Measurements from ENCODE around the gene TMEM51. TPM values are rescaled to one million over a fixed set of nuclear protein-coding genes. Genes with fewer than 3 reads are reported as not detected.

Gene TMEM51
- polyA plus RNA-seq, 1 donor from 2014 or later: 1.7 TPM

DNA sequence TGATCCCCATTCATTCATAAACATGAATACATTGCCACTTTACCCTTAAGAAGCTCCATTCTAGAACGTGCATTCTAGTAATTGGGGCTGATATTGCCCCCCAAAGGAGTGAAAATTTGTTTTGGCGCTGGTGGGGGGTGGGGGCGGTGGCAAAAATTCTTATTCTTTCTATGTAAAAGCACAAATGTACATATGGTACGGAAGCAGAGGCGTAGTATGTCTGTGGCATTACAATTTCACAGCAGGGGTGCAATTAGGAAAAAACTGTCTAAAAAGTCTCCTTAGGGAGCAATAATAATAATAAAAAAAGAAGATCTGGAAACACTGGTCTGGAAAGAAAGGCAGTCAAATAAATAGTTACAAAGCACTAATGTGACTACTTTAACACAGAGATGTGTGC lies 40.4 kb upstream of the TMEM51 start:
- Histone ChIP-seq H3K27me3 (ENCODE audit: insufficient read depth, low read depth, low read length) (no peaks in the 10 kb centered on the region), H3K27ac (ENCODE audit: low read length) (no peak overlapping the region), H2AFZ (ENCODE audit: low read depth, low read length) (no peak overlapping the region), H3K9ac (ENCODE audit: low read length) (no peak overlapping the region), H3F3A (ENCODE audit: insufficient read depth, low read length, poor library complexity, severe bottlenecking) (no peaks in the 10 kb centered on the region), H3K79me2 (replicated peaks; ENCODE audit: insufficient read depth, low read length) (no peaks in the 10 kb centered on the region), H3K9me3 (ENCODE audit: low read length) (no peaks in the 10 kb centered on the region), H4K20me1 (ENCODE audit: insufficient read depth) (no peaks in the 10 kb centered on the region), H3K9me2 (ENCODE audit: insufficient read depth, low read length) (no peaks in the 10 kb centered on the region), H3K4me3 (ENCODE audit: low read length) (no peak overlapping the region), H3K36me3 (ENCODE audit: insufficient read depth, low read length) (no peaks in the 10 kb centered on the region), H3K4me2 (ENCODE audit: low read length) (no peak overlapping the region)
- no peak for TF ChIP-seq POLR2AphosphoS5 (IDR thresholded peaks at IDR 0.05)
- TF ChIP-seq, protein P1, sequence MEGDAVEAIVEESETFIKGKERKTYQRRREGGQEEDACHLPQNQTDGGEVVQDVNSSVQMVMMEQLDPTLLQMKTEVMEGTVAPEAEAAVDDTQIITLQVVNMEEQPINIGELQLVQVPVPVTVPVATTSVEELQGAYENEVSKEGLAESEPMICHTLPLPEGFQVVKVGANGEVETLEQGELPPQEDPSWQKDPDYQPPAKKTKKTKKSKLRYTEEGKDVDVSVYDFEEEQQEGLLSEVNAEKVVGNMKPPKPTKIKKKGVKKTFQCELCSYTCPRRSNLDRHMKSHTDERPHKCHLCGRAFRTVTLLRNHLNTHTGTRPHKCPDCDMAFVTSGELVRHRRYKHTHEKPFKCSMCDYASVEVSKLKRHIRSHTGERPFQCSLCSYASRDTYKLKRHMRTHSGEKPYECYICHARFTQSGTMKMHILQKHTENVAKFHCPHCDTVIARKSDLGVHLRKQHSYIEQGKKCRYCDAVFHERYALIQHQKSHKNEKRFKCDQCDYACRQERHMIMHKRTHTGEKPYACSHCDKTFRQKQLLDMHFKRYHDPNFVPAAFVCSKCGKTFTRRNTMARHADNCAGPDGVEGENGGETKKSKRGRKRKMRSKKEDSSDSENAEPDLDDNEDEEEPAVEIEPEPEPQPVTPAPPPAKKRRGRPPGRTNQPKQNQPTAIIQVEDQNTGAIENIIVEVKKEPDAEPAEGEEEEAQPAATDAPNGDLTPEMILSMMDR (IDR thresholded peaks at IDR 0.05; ENCODE audit: poor library complexity, severe bottlenecking): no peak
- no peak for TF ChIP-seq EP300 (conservative IDR thresholded peaks at IDR 0.05; ENCODE audit: poor library complexity, severe bottlenecking)
- TF ChIP-seq EZH2 (IDR thresholded peaks at IDR 0.05; ENCODE audit: borderline replicate concordance, insufficient read depth, low read length, poor library complexity, severe bottlenecking): no peak
- TF ChIP-seq, protein P2, sequence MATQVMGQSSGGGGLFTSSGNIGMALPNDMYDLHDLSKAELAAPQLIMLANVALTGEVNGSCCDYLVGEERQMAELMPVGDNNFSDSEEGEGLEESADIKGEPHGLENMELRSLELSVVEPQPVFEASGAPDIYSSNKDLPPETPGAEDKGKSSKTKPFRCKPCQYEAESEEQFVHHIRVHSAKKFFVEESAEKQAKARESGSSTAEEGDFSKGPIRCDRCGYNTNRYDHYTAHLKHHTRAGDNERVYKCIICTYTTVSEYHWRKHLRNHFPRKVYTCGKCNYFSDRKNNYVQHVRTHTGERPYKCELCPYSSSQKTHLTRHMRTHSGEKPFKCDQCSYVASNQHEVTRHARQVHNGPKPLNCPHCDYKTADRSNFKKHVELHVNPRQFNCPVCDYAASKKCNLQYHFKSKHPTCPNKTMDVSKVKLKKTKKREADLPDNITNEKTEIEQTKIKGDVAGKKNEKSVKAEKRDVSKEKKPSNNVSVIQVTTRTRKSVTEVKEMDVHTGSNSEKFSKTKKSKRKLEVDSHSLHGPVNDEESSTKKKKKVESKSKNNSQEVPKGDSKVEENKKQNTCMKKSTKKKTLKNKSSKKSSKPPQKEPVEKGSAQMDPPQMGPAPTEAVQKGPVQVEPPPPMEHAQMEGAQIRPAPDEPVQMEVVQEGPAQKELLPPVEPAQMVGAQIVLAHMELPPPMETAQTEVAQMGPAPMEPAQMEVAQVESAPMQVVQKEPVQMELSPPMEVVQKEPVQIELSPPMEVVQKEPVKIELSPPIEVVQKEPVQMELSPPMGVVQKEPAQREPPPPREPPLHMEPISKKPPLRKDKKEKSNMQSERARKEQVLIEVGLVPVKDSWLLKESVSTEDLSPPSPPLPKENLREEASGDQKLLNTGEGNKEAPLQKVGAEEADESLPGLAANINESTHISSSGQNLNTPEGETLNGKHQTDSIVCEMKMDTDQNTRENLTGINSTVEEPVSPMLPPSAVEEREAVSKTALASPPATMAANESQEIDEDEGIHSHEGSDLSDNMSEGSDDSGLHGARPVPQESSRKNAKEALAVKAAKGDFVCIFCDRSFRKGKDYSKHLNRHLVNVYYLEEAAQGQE (IDR thresholded peaks at IDR 0.05; ENCODE audit: borderline replicate concordance): no peak
- TF ChIP-seq RAD21 (conservative IDR thresholded peaks at IDR 0.05): no peak
- TF ChIP-seq MXI1 (conservative IDR thresholded peaks at IDR 0.05; ENCODE audit: poor library complexity, severe bottlenecking): no peak
- TF ChIP-seq SMC3 (conservative IDR thresholded peaks at IDR 0.05; ENCODE audit: poor library complexity): no peak
- no peak for TF ChIP-seq TAF1 (IDR thresholded peaks at IDR 0.05; ENCODE audit: low read depth)

DNA sequence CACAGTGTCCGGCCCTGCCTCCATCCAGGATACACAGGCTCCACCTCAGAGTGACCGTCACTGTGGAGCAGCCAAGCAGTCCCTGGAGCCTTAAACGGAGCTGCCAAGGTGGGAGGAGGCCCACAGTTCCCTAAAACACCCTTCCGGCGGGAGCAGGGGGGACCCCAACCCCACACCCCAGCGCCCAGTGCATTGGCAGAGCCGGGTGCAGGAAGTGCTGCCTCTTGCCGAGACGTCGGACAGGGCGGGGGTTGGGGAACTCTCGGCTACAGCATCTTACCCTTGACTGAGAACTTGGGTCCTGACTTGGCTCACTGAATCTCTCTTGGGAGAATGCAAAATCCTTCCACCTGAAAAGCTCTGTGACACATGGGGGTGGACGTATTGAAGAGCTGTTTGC lies 38.7 kb upstream of the TMEM51 start:
- Histone ChIP-seq H3K4me2 (ENCODE audit: low read length) (no peak overlapping the region), H3F3A (ENCODE audit: insufficient read depth, low read length, poor library complexity, severe bottlenecking) (no peaks in the 10 kb centered on the region), H3K9me3 (ENCODE audit: low read length) (no peaks in the 10 kb centered on the region), H4K20me1 (ENCODE audit: insufficient read depth) (no peaks in the 10 kb centered on the region), H3K27me3 (ENCODE audit: insufficient read depth, low read depth, low read length) (no peaks in the 10 kb centered on the region), H3K9me2 (ENCODE audit: insufficient read depth, low read length) (no peaks in the 10 kb centered on the region), H3K79me2 (replicated peaks; ENCODE audit: insufficient read depth, low read length) (no peaks in the 10 kb centered on the region), H3K36me3 (ENCODE audit: insufficient read depth, low read length) (no peaks in the 10 kb centered on the region), H2AFZ (ENCODE audit: low read depth, low read length) (no peak overlapping the region), H3K9ac (ENCODE audit: low read length) (no peak overlapping the region), H3K4me3 (ENCODE audit: low read length) (no peak overlapping the region), H3K27ac (ENCODE audit: low read length) (no peak overlapping the region)
- TF ChIP-seq POLR2AphosphoS5 (IDR thresholded peaks at IDR 0.05): no peak
- TF ChIP-seq, protein P2 (IDR thresholded peaks at IDR 0.05; ENCODE audit: borderline replicate concordance): no peak
- TF ChIP-seq EP300 (conservative IDR thresholded peaks at IDR 0.05; ENCODE audit: poor library complexity, severe bottlenecking): no peak
- no peak for TF ChIP-seq MXI1 (conservative IDR thresholded peaks at IDR 0.05; ENCODE audit: poor library complexity, severe bottlenecking)
- TF ChIP-seq, protein P1 (IDR thresholded peaks at IDR 0.05; ENCODE audit: poor library complexity, severe bottlenecking): no peak
- no peak for TF ChIP-seq RAD21 (conservative IDR thresholded peaks at IDR 0.05)
- no peak for TF ChIP-seq SMC3 (conservative IDR thresholded peaks at IDR 0.05; ENCODE audit: poor library complexity)
- TF ChIP-seq EZH2 (IDR thresholded peaks at IDR 0.05; ENCODE audit: borderline replicate concordance, insufficient read depth, low read length, poor library complexity, severe bottlenecking): no peak
- TF ChIP-seq TAF1 (IDR thresholded peaks at IDR 0.05; ENCODE audit: low read depth): no peak
